Measurements from ENCODE around the gene CRISPLD2.

- TF ChIP-seq, protein P1, sequence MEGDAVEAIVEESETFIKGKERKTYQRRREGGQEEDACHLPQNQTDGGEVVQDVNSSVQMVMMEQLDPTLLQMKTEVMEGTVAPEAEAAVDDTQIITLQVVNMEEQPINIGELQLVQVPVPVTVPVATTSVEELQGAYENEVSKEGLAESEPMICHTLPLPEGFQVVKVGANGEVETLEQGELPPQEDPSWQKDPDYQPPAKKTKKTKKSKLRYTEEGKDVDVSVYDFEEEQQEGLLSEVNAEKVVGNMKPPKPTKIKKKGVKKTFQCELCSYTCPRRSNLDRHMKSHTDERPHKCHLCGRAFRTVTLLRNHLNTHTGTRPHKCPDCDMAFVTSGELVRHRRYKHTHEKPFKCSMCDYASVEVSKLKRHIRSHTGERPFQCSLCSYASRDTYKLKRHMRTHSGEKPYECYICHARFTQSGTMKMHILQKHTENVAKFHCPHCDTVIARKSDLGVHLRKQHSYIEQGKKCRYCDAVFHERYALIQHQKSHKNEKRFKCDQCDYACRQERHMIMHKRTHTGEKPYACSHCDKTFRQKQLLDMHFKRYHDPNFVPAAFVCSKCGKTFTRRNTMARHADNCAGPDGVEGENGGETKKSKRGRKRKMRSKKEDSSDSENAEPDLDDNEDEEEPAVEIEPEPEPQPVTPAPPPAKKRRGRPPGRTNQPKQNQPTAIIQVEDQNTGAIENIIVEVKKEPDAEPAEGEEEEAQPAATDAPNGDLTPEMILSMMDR (IDR thresholded peaks at IDR 0.05 in 8 of 11, conservative IDR thresholded peaks at IDR 0.05 in 3 of 11), result no peak
- TF ChIP-seq POLR2A (IDR thresholded peaks at IDR 0.05), result no peak
Observed at GRCh38 chr16:84780544-84781376, 39.0 kb upstream of the CRISPLD2 start.

All from spleen (tissue), 7 donors.